GM19239 (cell line): ENCODE results near the gene ABCA13.
A peak's percentile ranks its signal among the peaks of the same experiment; 100 is the strongest.
"Not testable (repeated sequence)": the region's sequence is repeated elsewhere in the genome, so short reads cannot be mapped to it uniquely, and the experiment has no call there.

ENCODE experiments used
- DNase-seq: peaks from one replicate; pipeline ENCODE4 v3.0.0; 2011; ENCODE audit warnings: low spot score; ENCODE audit not compliant: insufficient read length
- FAIRE-seq: peaks from 2 replicates; lab custom pipeline; 2011; peaks lifted over from hg19 to GRCh38; lab: Jason Lieb, UNC

The ABCA13 gene

GRCh38 chr7:48171202-48171601 is at the start of gene ABCA13:
Gene ABCA13 (plus strand): TSS chr7:48171458. CDS start chr7:48171484, 26 bp downstream.
- FAIRE-seq (no peak), DNase-seq (no peak)

DNA sequence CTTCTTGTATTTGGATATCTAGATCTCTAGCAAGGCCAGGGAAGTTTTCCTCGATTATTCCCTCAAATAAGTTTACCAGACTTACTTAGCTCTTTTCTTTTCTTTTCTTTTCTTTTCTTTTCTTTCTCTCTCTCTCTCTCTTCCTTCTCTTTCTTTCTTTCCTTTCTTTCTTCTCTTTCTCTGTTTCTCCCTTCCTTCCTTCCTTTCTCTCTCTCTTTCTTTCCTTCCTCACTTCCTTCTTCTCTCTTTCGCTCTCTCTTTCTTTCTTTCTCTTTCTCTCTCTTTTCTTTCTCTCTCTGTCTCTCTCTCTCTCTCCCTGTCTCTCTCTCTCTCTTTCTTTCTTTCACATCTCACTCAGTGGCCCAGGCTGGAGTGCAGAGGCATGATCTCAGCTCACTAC is 45.2 kb upstream of the ABCA13 start:
- no peak for FAIRE-seq
- DNase-seq: no peak

- no peak for FAIRE-seq
- DNase-seq: no peak
Observed at GRCh38 chr7:48130658-48131108, 40.6 kb upstream of the ABCA13 start.

DNA sequence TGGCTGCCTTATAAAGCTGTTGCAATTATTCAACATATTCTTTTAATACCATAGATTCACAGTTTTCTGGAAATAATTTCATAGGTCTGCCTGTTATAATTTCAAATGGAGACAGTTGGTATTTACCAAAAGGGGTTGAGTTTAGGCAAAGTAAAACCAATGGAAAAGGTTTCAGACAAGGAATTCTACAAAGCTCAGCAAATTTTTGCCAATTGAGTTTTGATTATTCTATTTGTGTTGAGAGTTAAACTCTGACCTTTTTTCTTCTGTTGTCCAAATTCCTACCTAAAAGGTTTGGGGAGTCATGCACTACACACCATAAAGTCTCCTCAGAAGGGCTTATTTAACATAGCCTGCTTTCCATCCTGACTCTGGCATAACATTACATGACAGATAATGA is 38.5 kb upstream of the ABCA13 start:
- DNase-seq (no peak), FAIRE-seq (no peak)

GRCh38 chr7:48139459-48139858 is 31.8 kb upstream of the ABCA13 start:
- no peak for FAIRE-seq

DNA sequence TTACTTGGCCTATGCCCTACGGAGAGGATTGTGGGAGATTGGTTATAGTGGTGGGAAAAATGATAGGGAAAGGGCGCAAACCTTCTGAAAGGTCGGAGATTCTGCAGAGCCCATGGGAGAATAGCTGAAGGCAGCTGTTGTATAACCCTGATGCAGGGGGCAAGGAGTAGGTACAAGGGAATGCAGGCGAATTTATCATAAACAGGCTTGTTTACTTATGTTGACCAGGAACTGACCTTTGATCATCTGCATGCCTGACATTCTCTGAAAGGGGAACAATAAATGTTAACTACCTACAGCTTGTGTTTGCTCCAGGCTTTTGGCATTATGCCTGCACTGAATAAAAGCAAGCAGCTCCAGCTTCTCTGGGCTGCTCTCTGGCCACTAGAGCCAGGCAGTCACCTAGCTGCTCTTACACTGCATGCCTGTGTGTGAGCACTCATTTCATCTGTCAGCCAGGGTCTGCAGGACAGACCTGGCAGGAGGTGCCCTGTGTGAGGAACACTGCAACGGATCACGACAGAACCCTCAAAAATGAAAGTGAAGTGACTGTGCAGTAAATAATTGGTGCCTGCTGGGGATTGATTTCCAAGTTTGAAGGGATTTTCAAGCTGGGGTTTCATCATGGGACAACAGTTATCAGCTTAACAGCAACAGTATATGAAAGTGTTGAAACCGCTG is 31.1 kb upstream of the ABCA13 start:
- FAIRE-seq: peak; percentile 64
- DNase-seq: no peak

More at GRCh38 chr7:48139459-48139858, 31.8 kb upstream of the ABCA13 start:
- no peak for DNase-seq

DNA sequence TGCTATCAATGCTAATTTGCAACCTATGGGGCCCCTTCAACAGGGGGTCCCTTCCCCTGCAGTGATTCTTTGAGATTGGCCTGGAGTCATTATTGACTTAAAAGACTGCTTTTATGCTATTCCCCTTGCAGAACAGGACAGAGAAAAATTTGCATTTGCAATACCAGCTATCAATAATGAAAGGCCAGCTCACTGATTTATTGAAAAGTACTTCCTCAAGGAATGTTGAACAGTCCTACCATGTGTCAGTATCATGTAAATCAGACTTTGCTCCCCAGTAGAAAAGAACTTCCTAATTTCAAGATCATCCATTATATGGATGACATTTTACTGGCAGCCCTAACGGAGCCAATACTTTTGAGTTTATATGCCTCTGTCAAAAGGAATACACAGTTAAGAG is 29.7 kb upstream of the ABCA13 start:
- no peak for DNase-seq
- no peak for FAIRE-seq

- DNase-seq (no peak), FAIRE-seq (no peak)
Observed at GRCh38 chr7:48144291-48144768, 26.9 kb upstream of the ABCA13 start.

- no peak for DNase-seq
- no peak for FAIRE-seq
Observed at GRCh38 chr7:48147078-48147591, 24.1 kb upstream of the ABCA13 start.

DNA sequence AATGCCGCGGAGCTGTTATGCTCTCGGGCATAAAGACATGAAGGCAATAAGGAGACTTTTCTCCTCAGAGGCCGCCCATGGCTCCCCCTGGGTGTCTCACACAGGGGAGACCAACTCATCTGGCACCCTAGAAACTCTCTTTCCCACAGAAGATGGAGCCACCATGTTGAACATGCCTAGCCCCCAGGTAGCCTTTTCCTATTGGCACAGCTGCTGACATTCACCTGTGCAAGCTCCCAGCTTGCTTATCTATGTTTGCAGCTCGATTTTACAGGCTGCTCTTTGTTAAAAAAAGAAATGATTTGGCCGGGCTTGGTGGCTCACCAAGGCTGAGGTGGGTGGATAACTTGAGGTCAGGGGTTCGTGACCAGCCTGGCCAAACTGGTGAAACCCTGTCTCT is 23.6 kb upstream of the ABCA13 start:
- not testable (repeated sequence) for DNase-seq, FAIRE-seq

- FAIRE-seq (no peak), DNase-seq (no peak)
Observed at GRCh38 chr7:48148311-48148710, 22.9 kb upstream of the ABCA13 start.

DNA sequence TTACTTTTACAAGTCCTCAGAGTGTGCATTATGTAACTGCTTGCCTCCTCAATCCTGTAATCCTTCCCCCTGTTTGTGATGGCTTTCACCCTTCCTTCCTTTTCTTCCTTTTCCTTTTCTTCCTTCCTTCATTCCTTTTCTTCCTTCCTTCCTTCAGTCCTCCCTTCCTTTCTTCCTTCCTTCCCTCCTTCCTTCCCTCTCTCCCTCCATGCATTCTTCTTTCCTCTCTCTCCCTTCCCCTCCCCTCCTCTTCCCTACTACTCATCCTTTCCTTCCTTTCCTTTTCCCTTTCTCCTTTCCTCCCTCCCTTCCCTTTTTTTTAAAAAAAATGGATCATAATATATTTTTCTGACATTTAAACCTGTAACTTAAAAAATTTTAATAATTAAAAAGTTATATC is 22.2 kb upstream of the ABCA13 start:
- FAIRE-seq (no peak), DNase-seq (no peak)

DNA sequence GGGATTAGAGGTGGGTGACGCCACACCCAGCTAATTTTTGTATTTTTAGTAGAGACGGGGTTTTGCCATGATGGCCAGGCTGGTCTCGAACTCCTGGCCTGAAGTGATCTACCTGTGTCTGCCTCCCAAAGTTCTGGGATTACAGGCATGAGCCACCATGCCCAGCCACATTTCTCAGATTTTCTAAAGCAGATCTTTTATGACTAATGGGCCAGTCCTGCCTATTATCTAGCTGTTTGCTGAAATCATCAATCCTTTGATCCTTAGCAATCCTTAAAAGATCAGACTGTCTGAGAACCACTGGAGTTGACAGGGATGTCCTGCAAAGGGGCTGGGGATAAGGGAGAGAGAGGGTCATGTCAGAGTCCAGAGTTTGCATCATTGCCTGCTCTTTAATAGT is 21.2 kb upstream of the ABCA13 start:
- no peak for DNase-seq
- no peak for FAIRE-seq

- no peak for DNase-seq
Observed at GRCh38 chr7:48154792-48155413, 16.4 kb upstream of the ABCA13 start.

GRCh38 chr7:48158404-48158803 is 12.9 kb upstream of the ABCA13 start:
- DNase-seq (no peak), FAIRE-seq (no peak)

More at GRCh38 chr7:48154792-48155413, 16.4 kb upstream of the ABCA13 start:
- peak; percentile 64 for FAIRE-seq

DNA sequence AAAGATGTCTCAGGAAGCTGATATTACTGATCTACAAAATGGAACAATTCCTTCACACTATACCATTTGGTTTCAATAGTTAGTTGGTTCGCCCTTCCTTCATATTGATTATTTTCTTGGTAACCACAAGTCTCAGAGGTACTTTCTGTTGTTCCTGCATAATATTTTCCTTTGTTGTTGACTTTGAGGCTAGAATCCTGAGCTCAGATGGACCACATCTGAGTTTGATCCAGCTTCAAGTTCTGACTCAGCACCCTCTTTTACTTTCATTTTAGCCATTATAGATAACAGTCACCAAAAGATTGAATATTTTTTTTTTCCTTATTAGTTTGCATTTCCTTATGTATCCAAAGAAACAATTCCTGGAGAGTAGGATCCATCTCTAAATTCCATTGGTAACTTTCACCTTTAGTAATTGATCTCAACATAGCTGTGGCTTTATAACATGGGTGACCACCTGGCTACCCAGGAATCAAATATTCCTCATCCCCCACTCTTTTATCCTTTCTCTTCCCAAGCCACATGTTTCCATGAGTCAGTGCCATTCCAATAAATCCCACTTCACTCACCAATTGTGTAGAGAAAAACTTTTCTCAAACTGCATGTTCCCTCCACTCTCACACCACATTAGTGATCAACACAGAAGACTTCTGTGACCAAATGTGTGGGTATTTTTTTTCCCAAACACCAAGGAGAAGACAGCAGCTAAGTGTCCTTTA is 9.7 kb upstream of the ABCA13 start:
- FAIRE-seq: peak; percentile 35

GRCh38 chr7:48165157-48165556 is 6.1 kb upstream of the ABCA13 start:
- FAIRE-seq (no peak), DNase-seq (no peak)

More for the DNA sequence above, 9.7 kb upstream of the ABCA13 start:
- DNase-seq: no peak

GRCh38 chr7:48168159-48168558 is 3.1 kb upstream of the ABCA13 start:
- DNase-seq (no peak), FAIRE-seq (no peak)

GRCh38 chr7:48170506-48170905 is 752 bp upstream of the ABCA13 start:
- DNase-seq (no peak), FAIRE-seq (no peak)

DNA sequence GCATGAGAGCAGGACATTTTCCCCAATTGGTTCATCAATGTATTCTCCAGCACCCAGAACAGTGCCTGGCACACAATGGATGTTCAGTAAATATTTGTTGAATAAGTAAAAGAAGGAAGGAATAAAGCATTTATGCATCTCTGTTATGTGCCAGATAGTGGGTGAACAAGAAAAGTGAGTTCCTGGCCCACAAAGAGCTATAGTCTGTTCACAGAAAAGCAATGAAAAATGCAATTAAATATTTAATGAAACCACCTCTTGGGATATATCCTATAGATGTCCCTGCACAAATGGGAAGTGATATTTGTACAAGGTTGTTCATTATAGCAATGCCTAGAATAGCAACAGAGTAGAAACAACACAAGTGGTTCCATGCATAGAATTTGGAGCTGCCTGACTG is 2.1 kb downstream of the ABCA13 start:
- FAIRE-seq: no peak
- no peak for DNase-seq
